HepG2 (cell line): ENCODE results near the gene EMC9.

Experiments
- CEBPB ChIP-seq: IDR thresholded peaks from 2 replicates; pipeline ENCODE4 v1.6.1; 2011; ENCODE audit warnings: low read depth, low read length, improper control_type of control experiment, borderline replicate concordance
- CREB1 ChIP-seq, 2 experiments: fragments of 450-650 bp in 1 of 2; IDR thresholded peaks; 2 replicates each; pipeline ENCODE4 v1.6.1; 2016 to 2017; ENCODE audit warnings: control low read depth in 1 of 2, mild to moderate bottlenecking in 1 of 2, missing compliant biosample characterization in 1 of 2, missing genetic modification characterization in 1 of 2
- FOXK2 ChIP-seq: fragments of 450-650 bp; IDR thresholded peaks from 2 replicates; pipeline ENCODE4 v1.6.1; 2016
- POLR2AphosphoS5 ChIP-seq: IDR thresholded peaks from 2 replicates; pipeline ENCODE4 v1.6.1; 2012; ENCODE audit warnings: low read depth, low read length
- RCOR2 ChIP-seq: IDR thresholded peaks from 2 replicates; pipeline ENCODE4 v1.6.1; 2016; ENCODE audit warnings: missing biosample characterization, missing genetic modification reagents
- RXRA ChIP-seq: sonication (generic); formaldehyde crosslinking; IDR thresholded peaks from 2 replicates; pipeline ENCODE4 v1.5.1; 2020; ENCODE audit warnings: missing genetic modification reagents
- SETDB1 ChIP-seq: sonication (generic); formaldehyde crosslinking; IDR thresholded peaks from 2 replicates; pipeline ENCODE4 v1.5.1; 2020; ENCODE audit warnings: missing genetic modification reagents, mild to moderate bottlenecking, borderline replicate concordance
- SUZ12 ChIP-seq: fragments of 150-350 bp; IDR thresholded peaks from 2 replicates; pipeline ENCODE4 v1.6.1; 2014; ENCODE audit warnings: low read depth, low read length
- THYN1 ChIP-seq: sonication (generic); formaldehyde crosslinking; IDR thresholded peaks from 2 replicates; pipeline ENCODE4 v1.8.1; 2023; ENCODE audit warnings: low read depth, mild to moderate bottlenecking, moderate library complexity, missing genetic modification reagents, borderline replicate concordance
- U2AF1 ChIP-seq: fragments of 200-400 bp; formaldehyde crosslinking; optimal IDR thresholded peaks from 2 replicates; pipeline ENCODE3; 2017; ENCODE audit warnings: mild to moderate bottlenecking, low read depth, low read length
- UBTF ChIP-seq: sonication (generic); formaldehyde crosslinking; IDR thresholded peaks from 2 replicates; pipeline ENCODE4 v1.4.0; 2020; ENCODE audit warnings: mild to moderate bottlenecking, missing genetic modification reagents
- ZBTB7A ChIP-seq: sonication (generic); formaldehyde crosslinking; IDR thresholded peaks from 2 replicates; pipeline ENCODE4 v1.8.0; 2022; ENCODE audit warnings: mild to moderate bottlenecking, missing genetic modification reagents
- ZNF143 ChIP-seq: sonication (generic); formaldehyde crosslinking; IDR thresholded peaks from 2 replicates; pipeline ENCODE4 v1.4.0; 2020; ENCODE audit warnings: missing genetic modification reagents
- ZNF646 ChIP-seq: sonication (generic); formaldehyde crosslinking; IDR thresholded peaks from 2 replicates; pipeline ENCODE4 v1.9.0; 2021; ENCODE audit warnings: mild to moderate bottlenecking, missing genetic modification reagents

DNA sequence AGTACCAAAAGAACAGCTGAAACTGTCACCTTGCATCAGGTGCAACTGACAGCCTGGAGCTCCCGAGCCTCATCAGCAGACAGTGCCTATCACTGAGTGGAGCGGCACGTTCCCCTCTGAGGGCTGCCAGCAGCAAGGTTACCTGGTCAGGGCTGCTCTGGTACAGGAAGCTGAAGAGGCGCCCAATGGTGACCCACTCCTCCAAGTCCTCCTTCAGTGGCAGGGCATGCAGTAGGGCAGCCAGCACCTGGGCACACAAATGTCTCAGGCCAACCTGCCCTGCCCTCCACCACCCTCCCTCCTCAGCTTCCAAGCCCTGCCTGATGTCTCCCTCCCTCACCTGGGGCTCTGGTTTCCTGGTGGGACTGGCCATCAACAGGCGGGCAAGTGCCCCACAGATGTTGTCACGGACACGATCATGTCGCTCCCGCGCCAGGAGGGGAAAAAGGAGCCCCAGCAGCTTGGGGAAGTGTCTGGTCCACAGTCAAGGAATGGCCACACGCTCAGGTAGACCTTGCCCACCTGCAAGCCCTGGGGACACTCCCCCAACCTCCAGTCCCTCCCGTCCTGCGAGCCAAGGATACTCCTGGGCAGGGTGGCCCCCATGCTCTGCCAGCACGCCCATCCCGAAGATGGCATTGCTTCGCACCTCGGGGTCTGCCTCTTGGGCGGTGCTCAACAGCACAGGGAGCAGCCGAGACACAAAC is 40.1 kb upstream of the EMC9 start:
- TF ChIP-seq THYN1 (CRISPR knock-in tag): no peak
- no peak for TF ChIP-seq RCOR2 (CRISPR knock-in tag)
- TF ChIP-seq SETDB1: no peak
- TF ChIP-seq UBTF (CRISPR knock-in tag): no peak
- TF ChIP-seq RXRA (CRISPR knock-in tag): no peak
- no peak for TF ChIP-seq CEBPB
- TF ChIP-seq SUZ12: no peak
- TF ChIP-seq CREB1 (IDR thresholded peaks at IDR 0.05): no peak
- no peak for TF ChIP-seq CREB1 (CRISPR knock-in tag; IDR thresholded peaks at IDR 0.05)
- no peak for TF ChIP-seq POLR2AphosphoS5
- TF ChIP-seq FOXK2: no peak
- no peak for TF ChIP-seq ZBTB7A (CRISPR knock-in tag)
- no peak for TF ChIP-seq ZNF646 (CRISPR knock-in tag)
- no peak for TF ChIP-seq U2AF1
- no peak for TF ChIP-seq ZNF143 (CRISPR knock-in tag)
